GM21515 (cell line): ENCODE measurements around the gene SLTM.
"Not testable (repeated sequence)": the region's sequence is repeated elsewhere in the genome, so short reads cannot be mapped to it uniquely, and the experiment has no call there.

Source experiments
- ATAC-seq: cut with Tn5 transposase; IDR thresholded peaks from one replicate; pipeline ENCODE4 v1.9.1; 2021; ENCODE audit not compliant: unreplicated experiment

SLTM gene

DNA sequence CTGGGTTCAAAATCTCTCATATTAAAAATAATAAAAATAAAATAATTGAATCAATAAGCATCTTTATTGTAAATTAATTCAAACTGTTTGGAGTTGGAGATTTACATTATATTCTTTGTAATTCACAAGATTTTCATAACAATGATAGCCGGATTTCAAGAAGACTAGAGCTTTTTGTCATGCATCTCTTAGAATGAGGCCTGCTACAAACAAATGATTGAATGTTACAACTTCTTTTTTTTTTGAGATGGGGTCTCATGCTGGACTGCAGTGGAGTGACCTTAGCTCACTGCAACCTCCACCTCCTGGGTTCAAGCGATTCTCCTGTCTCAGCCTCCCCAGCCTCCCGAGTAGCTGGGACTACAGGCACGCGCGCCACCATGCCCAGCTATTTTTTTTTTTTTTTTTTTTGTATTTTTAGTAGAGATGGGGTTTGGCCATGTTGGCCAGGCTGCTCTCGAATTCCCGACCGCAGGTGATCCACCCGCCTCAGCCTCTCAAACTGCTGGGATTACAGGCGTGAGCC lies 3.5 kb downstream of the SLTM start:
- ATAC-seq = no peak

DNA sequence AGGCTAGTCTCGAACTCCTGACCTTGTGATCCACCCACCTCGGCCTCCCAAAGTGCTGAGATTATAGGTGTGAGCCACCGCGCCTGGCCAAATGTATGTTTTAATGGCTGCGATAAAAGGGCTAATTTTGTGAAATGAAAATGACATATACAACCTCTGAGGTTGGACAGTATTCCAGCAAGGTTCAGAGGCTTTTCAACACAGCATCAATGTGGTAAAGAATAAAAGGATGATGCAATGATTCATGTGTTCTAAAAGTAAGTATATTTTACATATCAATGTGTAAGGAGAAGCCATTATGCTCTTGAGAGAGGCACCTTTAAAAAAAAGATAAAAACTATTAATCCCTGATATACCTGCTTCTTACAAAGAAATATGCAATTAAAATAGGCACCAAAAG lies 6.7 kb downstream of the SLTM start:
- ATAC-seq = no peak

DNA sequence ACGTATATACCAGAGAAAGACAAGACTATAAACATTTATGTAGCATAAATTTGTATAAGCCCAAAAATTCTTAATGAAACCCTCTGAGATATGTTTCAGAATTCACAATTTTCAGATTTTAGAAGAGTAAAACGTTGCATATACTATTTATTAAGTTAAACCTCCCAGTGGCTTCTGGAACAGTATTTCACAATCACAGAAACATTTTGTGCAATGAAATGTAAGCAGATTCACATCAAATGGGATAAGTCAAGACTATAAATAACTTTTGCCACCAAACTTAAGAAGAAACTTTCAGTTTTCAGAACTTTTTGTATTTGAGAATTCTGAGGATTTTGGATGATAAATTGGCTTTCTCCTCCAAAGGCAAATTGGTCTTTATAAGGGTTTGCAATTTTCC lies 9.2 kb downstream of the SLTM start:
- ATAC-seq = no peak

DNA sequence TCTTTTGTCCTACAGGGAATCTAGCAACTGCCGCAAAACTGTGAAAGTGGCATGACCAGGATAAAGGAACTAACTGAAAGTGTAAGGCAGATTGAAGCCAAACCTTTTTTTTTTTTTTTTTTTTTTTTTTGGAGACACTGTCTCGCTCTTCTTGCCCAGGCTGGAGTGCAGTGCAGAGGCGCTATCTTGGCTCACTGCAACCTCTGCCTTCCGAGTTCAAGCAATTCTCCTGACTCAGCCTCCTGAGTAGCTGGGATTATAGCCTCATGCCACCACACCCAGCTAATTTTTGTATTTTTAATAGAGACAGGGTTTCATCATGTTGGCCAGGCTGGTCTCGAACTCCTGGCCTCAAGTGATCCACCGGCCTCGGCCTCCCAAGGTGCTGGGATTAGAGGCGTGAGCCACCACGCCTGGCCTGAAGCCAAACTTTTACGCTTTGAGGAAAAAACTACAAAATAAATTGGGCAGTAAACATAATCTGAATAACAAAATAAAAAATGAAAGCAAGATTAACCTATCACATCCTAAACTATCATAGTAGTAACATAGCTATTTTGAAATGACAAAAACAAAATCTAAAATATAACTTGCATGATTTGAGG lies 9.7 kb downstream of the SLTM start:
- no peak for ATAC-seq

DNA sequence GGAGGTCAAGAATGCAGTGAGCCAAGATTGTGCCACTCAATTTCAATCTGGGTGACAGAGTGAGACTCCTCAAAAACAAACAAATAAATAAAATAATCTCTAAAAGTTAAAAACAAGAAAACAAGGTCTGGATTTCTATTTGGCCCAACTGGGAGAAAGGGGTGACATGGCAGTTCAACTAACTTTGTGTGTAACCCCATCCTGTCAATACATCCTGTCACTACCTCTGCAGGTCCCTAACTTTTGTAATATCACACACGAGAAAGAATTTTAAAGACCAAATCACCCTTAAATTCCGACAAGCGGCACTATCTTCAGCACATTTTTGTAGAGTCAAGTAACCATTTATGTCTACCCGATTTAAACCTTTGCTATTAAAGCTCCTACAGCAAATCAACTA lies 10.2 kb downstream of the SLTM start:
- ATAC-seq = no peak

DNA sequence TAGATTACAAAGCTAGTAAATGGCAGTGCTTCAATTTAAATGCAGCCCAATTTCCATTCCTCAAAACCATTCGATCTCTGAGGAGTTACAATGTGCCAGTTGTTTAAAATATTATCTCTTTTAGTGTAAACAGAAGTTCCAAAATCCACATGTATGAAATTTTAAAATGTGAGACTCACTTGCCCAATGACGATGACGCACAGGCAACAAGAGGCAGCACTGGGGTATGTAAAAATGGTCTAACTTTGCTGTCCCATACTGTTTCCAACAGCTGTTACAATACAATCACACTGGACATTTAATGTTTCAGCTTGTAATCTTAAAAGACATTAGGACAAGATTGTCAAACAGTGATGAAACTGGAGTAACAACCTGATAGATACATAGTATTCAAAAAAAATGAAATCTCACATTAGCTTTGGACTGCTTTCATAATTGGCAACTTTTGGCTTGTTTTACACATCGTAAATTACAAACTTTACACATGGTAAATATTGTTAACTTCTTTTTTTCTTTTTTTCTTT lies 12.2 kb downstream of the SLTM start:
- no peak for ATAC-seq

DNA sequence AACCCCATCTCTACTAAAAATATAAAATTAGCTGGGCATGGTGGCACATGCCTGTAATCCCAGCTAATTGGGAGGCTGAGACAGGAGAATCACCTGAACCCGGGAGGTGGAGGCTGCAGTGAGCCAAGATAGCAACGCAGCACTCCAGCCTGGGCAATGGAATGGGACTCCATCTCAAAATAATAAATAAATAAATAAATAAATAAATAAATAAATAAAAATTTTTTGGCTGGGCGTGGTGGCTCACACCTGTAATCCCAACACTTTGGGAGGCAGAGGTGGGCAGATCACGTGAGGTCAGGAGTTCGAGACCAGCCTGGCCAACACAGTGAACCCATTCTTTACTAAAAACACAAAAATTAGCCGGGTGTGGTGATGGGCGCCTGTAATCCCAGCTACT lies 13.0 kb downstream of the SLTM start:
- ATAC-seq = not testable (repeated sequence)

DNA sequence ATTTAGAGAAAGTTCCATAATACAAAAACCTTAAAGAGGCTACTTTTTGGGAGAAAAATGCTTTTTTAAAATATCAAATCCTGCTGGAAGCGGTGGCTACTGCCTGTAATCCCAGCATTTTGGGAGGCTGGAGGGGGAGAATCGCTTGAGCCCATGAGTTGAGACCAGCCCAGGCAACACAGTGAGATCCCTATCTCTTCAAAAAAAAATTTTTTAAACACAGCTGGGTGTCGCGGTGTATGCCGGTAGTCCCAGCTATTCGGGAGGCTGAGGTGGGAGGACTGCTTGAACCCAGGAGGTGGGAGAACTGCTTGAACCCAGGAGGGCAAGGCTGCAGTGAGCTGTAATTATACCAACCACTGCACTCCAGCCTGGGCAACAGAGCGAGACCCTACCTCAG lies 14.2 kb downstream of the SLTM start:
- ATAC-seq = no peak

DNA sequence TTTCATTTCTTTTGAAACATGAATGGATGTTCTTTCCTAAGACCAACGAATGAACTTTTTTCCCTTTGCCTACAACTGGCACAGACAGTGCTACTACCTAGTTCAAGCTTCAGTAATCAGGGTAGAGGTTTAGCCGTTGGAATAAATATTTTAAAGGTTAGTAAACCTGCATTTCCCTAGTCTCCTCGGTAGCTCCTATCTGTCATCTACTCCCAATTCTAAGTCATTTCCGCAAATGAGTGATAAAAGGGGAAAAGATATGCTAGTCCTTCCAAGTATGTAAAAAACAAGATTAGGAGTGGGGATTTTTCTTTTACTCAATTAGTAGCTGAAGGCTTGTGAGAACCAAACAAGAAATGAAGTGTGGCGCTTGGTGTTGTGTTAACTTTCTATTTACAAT lies 15.2 kb downstream of the SLTM start:
- no peak for ATAC-seq

DNA sequence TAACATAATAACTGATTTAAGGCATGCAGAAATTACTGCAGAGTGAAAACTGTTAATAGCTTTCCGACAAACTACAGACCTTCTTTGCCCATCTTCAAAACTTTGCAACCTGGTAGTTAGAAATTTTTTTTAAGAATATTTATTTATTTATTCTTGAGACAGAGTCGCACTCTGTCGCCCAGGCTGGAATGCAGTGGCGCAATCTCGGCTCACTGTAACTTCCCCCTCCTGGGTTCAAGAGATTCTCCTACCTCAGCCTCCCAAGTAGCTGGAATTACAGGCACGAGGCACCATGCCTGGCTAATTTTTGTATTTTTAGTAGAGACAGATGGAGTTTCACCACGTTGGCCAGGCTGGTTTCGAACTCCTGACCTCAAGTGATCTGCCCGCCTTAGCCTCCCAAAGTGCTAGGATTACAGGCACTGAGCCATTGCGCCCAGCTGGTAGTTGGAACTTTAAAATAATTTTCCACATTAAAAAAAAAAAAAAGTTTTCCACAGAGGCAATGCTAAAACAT lies 15.8 kb downstream of the SLTM start:
- ATAC-seq = not testable (repeated sequence)

DNA sequence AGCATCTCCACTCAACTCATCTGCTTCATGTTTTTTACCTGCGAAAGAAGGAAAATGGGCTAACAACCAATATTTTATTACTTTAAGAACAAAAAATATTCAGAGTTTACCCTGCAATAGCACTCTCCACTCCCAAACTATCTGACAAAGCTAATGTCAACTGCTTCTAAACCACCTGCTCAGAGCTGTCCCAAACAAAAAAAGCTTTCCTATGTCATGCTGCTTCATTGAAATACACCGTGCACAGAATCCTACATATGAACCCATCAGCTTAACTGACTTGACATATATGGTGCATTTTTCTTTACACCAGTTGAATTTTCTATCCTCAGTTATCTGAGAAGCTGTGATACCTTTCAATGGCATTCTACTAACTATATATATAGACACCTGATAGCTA lies 16.5 kb downstream of the SLTM start:
- ATAC-seq = no peak

DNA sequence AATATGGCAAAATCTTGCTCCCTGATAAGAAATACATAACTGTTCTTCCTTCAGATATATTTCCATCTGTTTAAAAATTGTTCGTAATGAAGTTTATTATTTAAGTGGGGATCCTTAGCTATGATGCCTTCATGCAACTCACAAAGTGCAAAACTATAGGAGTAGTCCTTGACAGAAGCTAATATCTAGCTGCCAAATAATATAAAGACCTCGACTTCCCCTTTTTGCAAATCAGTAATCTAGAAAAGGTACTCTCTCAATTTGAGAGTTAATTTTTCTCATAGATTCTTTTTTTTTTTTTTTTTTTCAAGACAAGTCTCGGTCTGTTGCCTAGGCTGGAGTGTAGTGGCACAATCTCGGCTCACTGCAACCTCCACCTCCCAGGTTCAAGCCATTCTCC lies 23.0 kb downstream of the SLTM start:
- ATAC-seq = no peak

DNA sequence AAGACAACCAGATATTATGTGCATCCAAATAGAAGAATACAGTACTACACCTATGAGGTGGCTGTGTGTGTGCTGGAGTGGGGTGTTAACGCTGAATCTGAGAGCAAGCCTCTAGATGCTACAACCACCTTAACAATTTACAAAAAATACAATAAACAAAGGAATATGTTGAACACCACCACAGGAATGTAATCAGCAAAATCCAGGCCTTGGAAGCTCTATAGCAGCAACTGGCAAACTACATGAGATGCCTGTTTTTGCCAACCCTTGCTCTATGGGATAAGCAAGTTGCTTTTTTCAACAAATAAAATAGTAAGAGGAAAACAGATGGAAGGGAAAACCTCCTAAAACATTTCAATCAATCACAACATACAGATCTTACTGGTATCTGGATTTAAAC lies 23.9 kb downstream of the SLTM start:
- no peak for ATAC-seq

DNA sequence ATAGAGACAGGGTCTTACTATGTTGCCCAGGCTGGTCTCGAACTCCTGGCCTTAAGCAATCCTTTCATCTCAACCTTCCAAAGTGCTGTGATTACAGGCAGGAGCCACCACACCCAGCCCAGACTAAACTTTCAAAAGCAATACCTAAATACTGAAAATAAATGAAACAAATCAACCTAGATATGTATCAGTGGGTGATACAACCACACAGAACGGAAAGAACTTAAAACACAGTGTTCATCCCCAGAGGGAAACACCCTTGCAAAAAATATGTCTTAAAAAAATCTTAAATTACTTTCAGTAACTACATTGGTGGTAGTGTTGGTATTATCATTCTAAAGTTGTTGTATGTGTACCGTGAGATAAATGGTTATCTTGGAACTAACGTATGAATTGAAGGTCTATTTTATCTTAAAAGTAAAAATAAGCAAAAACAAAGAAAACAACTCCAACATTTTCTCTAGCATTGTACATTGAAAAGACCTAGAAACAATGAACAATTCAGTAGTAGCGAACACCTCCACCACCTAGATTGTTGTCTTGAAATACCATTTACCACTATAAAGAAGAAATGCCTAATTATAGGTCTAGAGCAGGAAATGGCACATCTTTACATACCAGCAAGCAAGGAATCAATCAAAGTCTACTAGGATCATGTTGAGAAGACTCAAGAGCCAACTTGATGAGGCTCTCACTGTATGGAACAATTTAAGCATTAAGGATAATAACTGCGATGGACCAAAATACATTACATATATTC lies 24.7 kb downstream of the SLTM start:
- no peak for ATAC-seq

DNA sequence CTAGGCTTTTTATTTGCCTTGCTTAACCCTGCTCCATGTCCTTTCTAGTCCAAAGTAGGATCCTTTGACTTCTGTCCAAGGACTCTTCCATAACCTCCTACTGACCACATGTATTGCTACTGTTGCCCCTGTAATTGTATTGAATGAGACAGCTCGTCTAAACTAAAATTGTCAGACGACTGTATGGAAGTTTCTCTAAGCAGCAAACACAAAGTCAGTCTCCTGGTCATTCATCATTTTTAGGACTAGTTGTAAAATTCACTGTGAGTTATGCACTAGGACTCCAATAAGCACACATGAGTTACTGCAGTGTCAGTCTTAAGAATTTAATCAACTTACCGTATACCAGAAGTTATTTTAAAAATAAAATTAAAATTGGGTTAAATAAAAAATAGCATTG lies 32.8 kb downstream of the SLTM start:
- no peak for ATAC-seq

DNA sequence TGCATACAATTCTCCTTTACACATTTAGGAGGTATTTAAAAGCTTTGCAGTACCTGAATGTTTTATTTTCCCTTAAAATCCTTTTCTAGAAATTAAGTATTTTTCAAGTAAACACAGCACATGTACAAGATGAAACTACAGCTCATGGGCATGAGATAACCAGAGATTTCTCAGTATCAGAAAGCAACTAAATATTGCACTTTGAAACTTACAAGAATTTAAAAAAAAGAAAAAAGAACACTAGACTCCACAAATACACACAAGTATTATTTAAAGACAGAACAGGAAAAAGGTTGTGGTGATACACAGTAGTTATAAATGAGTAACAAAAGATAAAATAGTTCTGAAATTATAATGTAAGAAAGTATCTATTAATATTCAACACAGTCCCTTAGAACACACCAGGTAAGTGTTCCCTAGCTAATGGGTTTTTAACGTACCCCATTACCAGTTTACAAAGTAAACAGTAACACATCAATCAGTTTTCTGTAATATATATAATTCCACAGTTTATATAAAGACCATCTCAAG lies 35.3 kb downstream of the SLTM start:
- no peak for ATAC-seq

DNA sequence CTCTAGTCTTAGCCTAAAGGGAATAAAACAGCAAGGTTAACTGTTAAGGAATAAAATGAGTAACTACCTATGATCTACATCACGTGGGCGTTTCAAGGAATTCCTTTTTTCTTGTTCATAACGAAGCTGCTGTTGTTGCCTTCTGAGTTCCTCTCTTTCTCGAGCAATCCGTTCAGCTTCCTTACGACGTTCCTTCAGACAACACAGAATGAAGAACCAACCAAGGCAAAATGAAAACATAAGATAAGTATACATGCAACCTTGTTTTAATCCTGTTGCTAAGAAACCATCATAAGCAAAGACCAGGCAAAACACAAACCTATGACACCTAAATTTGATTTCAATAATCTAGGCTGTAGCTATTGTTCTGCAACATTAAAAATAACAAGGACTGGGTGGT lies 44.1 kb downstream of the SLTM start:
- ATAC-seq = no peak

DNA sequence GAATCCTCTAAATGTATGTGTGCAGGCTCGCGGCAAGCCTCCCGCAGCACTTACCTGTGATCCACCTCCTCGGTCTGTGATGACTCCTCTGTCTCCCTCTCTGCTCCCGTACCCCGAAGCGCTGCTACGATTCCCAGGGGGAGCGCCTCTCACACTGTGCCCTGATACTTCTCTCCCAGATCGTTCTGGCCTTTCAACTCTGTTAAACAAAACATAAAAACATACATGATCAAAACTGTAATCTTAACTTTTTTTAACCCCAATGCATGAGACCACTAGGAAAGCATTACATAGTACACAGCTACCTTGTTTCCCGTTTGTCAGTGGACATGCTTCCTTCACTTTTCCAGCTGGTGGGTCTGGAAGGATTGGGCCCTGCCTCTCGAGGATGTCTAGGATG lies 46.6 kb downstream of the SLTM start:
- ATAC-seq = no peak

DNA sequence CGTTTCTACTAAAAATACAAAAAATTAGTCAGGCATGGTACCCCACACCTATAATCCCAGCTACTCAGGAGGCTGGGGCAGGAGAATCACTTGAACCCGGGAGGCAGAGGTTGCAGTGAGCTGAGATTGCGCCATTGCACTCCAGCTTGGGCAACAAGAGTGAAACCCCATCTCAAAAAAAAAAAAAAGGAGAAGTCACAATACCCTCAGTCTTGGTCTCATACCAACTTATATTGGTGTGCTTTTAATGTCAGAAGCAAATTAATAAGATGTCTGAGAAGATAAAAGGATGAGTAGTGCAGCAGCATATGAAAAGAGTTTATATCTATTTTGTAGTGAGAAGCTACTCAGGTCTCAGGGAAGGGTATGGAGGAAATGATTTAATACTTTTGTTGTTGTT lies 49.6 kb downstream of the SLTM start:
- ATAC-seq = not testable (repeated sequence)

DNA sequence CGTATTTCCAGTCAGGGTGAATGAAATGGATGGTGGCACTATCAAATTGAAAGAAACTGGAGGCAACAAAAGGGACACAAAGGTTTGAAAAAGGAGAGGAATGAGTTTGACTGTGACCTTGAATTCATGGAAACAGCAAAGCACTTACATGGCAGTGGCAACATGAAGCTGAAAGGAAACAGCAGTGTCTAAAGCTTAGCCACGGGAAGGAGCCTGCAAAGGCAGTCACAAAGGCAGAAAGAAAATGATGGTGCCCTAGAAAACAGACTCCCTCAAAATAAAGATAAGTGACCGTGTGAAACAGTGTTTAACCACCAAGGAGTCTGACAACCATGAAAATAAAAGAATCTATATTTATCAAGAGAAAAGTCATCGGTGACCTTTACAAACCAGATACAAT lies 51.2 kb downstream of the SLTM start:
- no peak for ATAC-seq

DNA sequence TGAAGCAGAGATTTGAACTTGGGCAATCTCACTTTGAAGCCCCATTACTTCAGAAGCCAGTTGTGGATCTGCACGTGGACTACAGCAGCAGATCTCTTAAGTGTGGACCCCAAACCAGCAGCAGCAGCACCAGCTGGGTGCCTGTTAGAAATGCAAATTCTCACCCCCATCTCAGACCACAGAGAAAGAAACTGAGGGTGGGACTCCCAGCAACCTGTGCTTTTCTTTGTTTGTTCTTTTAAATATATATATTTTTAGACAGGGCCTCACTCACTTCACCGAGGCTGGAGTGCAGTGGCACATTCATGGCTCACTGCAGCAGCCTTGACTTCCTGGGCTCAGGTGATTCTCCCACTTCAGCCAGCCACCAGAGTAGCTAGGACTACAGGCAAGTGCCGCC lies 53.2 kb downstream of the SLTM start:
- no peak for ATAC-seq
